HG03521 (cell line): ENCODE measurements around the gene NNAT.
"Not testable (repeated sequence)": the region's sequence is repeated elsewhere in the genome, so short reads cannot be mapped to it uniquely, and the experiment has no call there.

ENCODE experiments used
- ATAC-seq: cut with Tn5 transposase; IDR thresholded peaks from one replicate; pipeline ENCODE4 v1.9.1; 2021; ENCODE audit warnings: mild to moderate bottlenecking, moderate library complexity; ENCODE audit not compliant: unreplicated experiment

NNAT gene

GRCh38 chr20:37521061-37521771 is at the start of gene NNAT:
Gene NNAT, plus strand, starts transcription at chr20:37521250. Its CDS starts 82 bp downstream, at chr20:37521332.
- no peak for ATAC-seq

GRCh38 chr20:37471741-37472235 is 49.3 kb upstream of the NNAT start:
- no peak for ATAC-seq

GRCh38 chr20:37472435-37472834 is 48.6 kb upstream of the NNAT start:
- not testable (repeated sequence) for ATAC-seq

GRCh38 chr20:37473249-37474000 is 47.6 kb upstream of the NNAT start:
- ATAC-seq, result no peak

GRCh38 chr20:37474386-37474785 is 46.7 kb upstream of the NNAT start:
- no peak for ATAC-seq

- no peak for ATAC-seq
Observed at GRCh38 chr20:37475252-37475651, 45.8 kb upstream of the NNAT start.

- no peak for ATAC-seq
Observed at GRCh38 chr20:37477041-37477440, 44.0 kb upstream of the NNAT start.

- ATAC-seq, result no peak
Observed at GRCh38 chr20:37479266-37479665, 41.8 kb upstream of the NNAT start.

GRCh38 chr20:37479925-37480691 is 40.9 kb upstream of the NNAT start:
- ATAC-seq, result no peak

GRCh38 chr20:37480919-37481318 is 40.1 kb upstream of the NNAT start:
- no peak for ATAC-seq

GRCh38 chr20:37481610-37482009 is 39.4 kb upstream of the NNAT start:
- ATAC-seq, result no peak

GRCh38 chr20:37484331-37484730 is 36.7 kb upstream of the NNAT start:
- no peak for ATAC-seq

GRCh38 chr20:37486209-37486608 is 34.8 kb upstream of the NNAT start:
- not testable (repeated sequence) for ATAC-seq

- no peak for ATAC-seq
Observed at GRCh38 chr20:37490663-37491350, 30.2 kb upstream of the NNAT start.

- no peak for ATAC-seq
Observed at GRCh38 chr20:37492096-37492625, 28.9 kb upstream of the NNAT start.

GRCh38 chr20:37492945-37493344 is 28.1 kb upstream of the NNAT start:
- ATAC-seq, result no peak

GRCh38 chr20:37494301-37494700 is 26.7 kb upstream of the NNAT start:
- ATAC-seq, result no peak

GRCh38 chr20:37494796-37495195 is 26.3 kb upstream of the NNAT start:
- ATAC-seq, result no peak

- no peak for ATAC-seq
Observed at GRCh38 chr20:37498066-37498665, 22.9 kb upstream of the NNAT start.

GRCh38 chr20:37500311-37500710 is 20.7 kb upstream of the NNAT start:
- ATAC-seq, result no peak
